ENCODE results near the gene MAGI2. TPM values are rescaled to one million over a fixed set of nuclear protein-coding genes. Genes with fewer than 3 reads are reported as not detected.

Gene MAGI2
- total and polyA plus RNA-seq, 4 donors: 0.37 to 4.1 (median 1.4) TPM

- H3K4me1 ChIP-seq (ENCODE audit: control insufficient read depth in 4 of 4, insufficient read depth in 4 of 4, low read length in 3 of 4): no peaks in the 10 kb centered on the region
- no peak overlapping the region for H3K4me3 ChIP-seq (ENCODE audit: low read depth in 1 of 3, low read length in 3 of 3)
- no peaks in the 10 kb centered on the region for H3K9me3 ChIP-seq (ENCODE audit: control insufficient read depth in 4 of 4, low read length in 3 of 4)
- H3K36me3 ChIP-seq (ENCODE audit: control insufficient read depth in 4 of 4, insufficient read depth in 3 of 4, low read depth in 1 of 4, low read length in 3 of 4): no peaks in the 10 kb centered on the region
- no peak for DNase-seq (ENCODE audit: low spot score)
- H3K27ac ChIP-seq (ENCODE audit: low read depth in 1 of 2, low read length in 2 of 2): no peak overlapping the region
- no peak overlapping the region for H3K9ac ChIP-seq (ENCODE audit: low read depth in 1 of 2, low read length in 2 of 2)
- 66% methylated on average over 5 of the region's 5 CpGs for WGBS
- no peaks in the 10 kb centered on the region for H3K27me3 ChIP-seq (ENCODE audit: control insufficient read depth in 4 of 4, insufficient read depth in 4 of 4, low read length in 3 of 4)
- no peak for TF ChIP-seq RAD21 (IDR thresholded peaks at IDR 0.05)
- TF ChIP-seq CTCF (IDR thresholded peaks at IDR 0.05; ENCODE audit: low read depth, low read length, missing input control): no peak
- TF ChIP-seq NR2F2 (IDR thresholded peaks at IDR 0.05): no peak
- no peak for TF ChIP-seq YY1 (IDR thresholded peaks at IDR 0.05)
- no peak for TF ChIP-seq HNF4G (IDR thresholded peaks at IDR 0.05)
- TF ChIP-seq REST (IDR thresholded peaks at IDR 0.05): no peak
- TF ChIP-seq ZBTB33 (IDR thresholded peaks at IDR 0.05): no peak
- no peak for TF ChIP-seq RXRA (IDR thresholded peaks at IDR 0.05)
- TF ChIP-seq SP1 (IDR thresholded peaks at IDR 0.05): no peak
- no peak for TF ChIP-seq EGR1 (IDR thresholded peaks at IDR 0.05; ENCODE audit: low read depth in 2 of 2)
- no peak for TF ChIP-seq MAX (IDR thresholded peaks at IDR 0.05)
Measured at GRCh38 chr7:78523930-78524329, 929.5 kb downstream of the MAGI2 start.

- H3K27me3 ChIP-seq (ENCODE audit: control insufficient read depth in 4 of 4, insufficient read depth in 4 of 4, low read length in 3 of 4): no peaks in the 10 kb centered on the region
- H3K4me1 ChIP-seq (ENCODE audit: control insufficient read depth in 4 of 4, insufficient read depth in 4 of 4, low read length in 3 of 4): no peaks in the 10 kb centered on the region
- no peaks in the 10 kb centered on the region for H3K36me3 ChIP-seq (ENCODE audit: control insufficient read depth in 4 of 4, insufficient read depth in 3 of 4, low read depth in 1 of 4, low read length in 3 of 4)
- no peak overlapping the region for H3K9ac ChIP-seq (ENCODE audit: low read depth in 1 of 2, low read length in 2 of 2)
- H3K4me3 ChIP-seq (ENCODE audit: low read depth in 1 of 3, low read length in 3 of 3): no peak overlapping the region
- DNase-seq (ENCODE audit: low spot score): no peak
- WGBS: 87% methylated on average over 3 of the region's 3 CpGs
- no peak for TF ChIP-seq JUND (IDR thresholded peaks at IDR 0.05)
- no peak for TF ChIP-seq REST (IDR thresholded peaks at IDR 0.05)
- no peak for TF ChIP-seq ATF3 (IDR thresholded peaks at IDR 0.05)
- no peak for TF ChIP-seq FOXA1 (IDR thresholded peaks at IDR 0.05)
- TF ChIP-seq RXRA (IDR thresholded peaks at IDR 0.05): no peak
- no peak for TF ChIP-seq HNF4A (conservative IDR thresholded peaks at IDR 0.05)
- TF ChIP-seq TAF1 (conservative IDR thresholded peaks at IDR 0.05): no peak
- TF ChIP-seq CTCF (IDR thresholded peaks at IDR 0.05; ENCODE audit: low read depth, low read length, missing input control): no peak
- no peak for TF ChIP-seq SP1 (IDR thresholded peaks at IDR 0.05)
- no peak for TF ChIP-seq HNF4G (IDR thresholded peaks at IDR 0.05)
- no peak for TF ChIP-seq GABPA (IDR thresholded peaks at IDR 0.05 in 1 of 2, conservative IDR thresholded peaks at IDR 0.05 in 1 of 2)
- H3K27ac ChIP-seq (ENCODE audit: low read depth in 1 of 2, low read length in 2 of 2): no peak overlapping the region
- H3K9me3 ChIP-seq (ENCODE audit: control insufficient read depth in 4 of 4, low read length in 3 of 4): no peaks in the 10 kb centered on the region
Measured at GRCh38 chr7:78521961-78522360, 931.5 kb downstream of the MAGI2 start.

All from liver (tissue), 9 donors.